ENCODE measurements around the gene PROZ. TPM values are rescaled to one million over a fixed set of nuclear protein-coding genes. Genes with fewer than 3 reads are reported as not detected.
"Not testable (repeated sequence)": the region's sequence is repeated elsewhere in the genome, so short reads cannot be mapped to it uniquely, and the experiment has no call there.

Gene PROZ
- total RNA-seq, 1 donor from 2014 or later = not detected

DNA sequence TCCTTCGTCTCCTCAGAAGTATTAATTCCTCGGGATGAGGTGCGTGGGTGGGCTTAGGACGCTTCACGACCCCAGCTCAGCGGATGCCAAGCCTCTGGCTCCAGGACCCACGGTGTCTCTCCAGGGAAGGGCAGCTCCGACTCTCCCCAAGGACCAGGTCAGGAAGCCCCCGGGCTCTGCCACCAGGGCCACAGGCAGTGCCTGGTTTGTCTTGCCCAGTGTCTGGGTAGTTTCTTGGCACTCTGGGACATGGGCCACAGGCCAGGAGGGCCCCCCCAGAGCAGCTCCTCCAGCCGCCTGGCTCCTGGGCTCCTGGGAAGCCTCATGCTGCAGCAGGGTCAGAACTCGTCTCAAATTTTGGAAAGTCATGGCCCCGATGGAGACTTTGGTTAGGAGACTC is 2.5 kb downstream of the PROZ start:
- Mint-ChIP-seq H3K36me3 (ENCODE audit: low read depth) (no peaks in the 10 kb centered on the region), H3K9me3 (ENCODE audit: low read depth) (no peaks in the 10 kb centered on the region)
- no peak for DNase-seq (ENCODE audit: low spot score)

GRCh38 chr13:113161433-113161832 is 3.0 kb downstream of the PROZ start:
- Mint-ChIP-seq H3K27ac (ENCODE audit: unreplicated experiment) (no peak overlapping the region), H3K9me3 (ENCODE audit: low read depth) (no peaks in the 10 kb centered on the region), H3K4me1 (ENCODE audit: low read depth) (peaks cover 16% of the 10 kb centered on the region), H3K36me3 (ENCODE audit: low read depth) (no peaks in the 10 kb centered on the region), H3K27me3 (ENCODE audit: low read depth) (peaks cover 8% of the 10 kb centered on the region), H3K4me3 (ENCODE audit: unreplicated experiment) (no peak overlapping the region)
- no peak for TF ChIP-seq CTCF (IDR thresholded peaks at IDR 0.05)
- DNase-seq (ENCODE audit: low spot score) = no peak

More for the DNA sequence above, 2.5 kb downstream of the PROZ start:
- Mint-ChIP-seq H3K27me3 (ENCODE audit: low read depth) (peaks cover 8% of the 10 kb centered on the region), H3K4me3 (ENCODE audit: unreplicated experiment) (no peak overlapping the region), H3K27ac (ENCODE audit: unreplicated experiment) (no peak overlapping the region), H3K4me1 (ENCODE audit: low read depth) (peaks cover 13% of the 10 kb centered on the region)
- no peak for TF ChIP-seq CTCF (IDR thresholded peaks at IDR 0.05)

DNA sequence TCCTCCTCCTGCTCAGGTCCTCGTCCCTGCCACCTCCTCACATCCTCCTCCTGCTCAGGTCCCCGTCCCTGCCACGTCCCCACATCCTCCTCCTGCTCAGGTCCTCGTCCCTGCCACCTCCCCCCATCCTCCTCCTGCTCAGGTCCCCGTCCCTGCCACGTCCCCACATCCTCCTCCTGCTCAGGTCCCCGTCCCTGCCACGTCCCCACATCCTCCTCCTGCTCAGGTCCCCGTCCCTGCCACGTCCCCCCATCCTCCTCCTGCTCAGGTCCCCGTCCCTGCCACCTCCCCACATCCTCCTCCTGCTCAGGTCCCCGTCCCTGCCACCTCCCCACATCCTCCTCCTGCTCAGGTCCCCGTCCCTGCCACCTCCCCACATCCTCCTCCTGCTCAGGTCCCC is 3.5 kb downstream of the PROZ start:
- H3K36me3 Mint-ChIP-seq (ENCODE audit: low read depth); H3K27ac Mint-ChIP-seq (ENCODE audit: unreplicated experiment); H3K27me3 Mint-ChIP-seq (ENCODE audit: low read depth); H3K9me3 Mint-ChIP-seq (ENCODE audit: low read depth); H3K4me3 Mint-ChIP-seq (ENCODE audit: unreplicated experiment); DNase-seq (ENCODE audit: low spot score): not testable (repeated sequence)
- peaks cover 16% of the 10 kb centered on the region for H3K4me1 Mint-ChIP-seq (ENCODE audit: low read depth)

DNA sequence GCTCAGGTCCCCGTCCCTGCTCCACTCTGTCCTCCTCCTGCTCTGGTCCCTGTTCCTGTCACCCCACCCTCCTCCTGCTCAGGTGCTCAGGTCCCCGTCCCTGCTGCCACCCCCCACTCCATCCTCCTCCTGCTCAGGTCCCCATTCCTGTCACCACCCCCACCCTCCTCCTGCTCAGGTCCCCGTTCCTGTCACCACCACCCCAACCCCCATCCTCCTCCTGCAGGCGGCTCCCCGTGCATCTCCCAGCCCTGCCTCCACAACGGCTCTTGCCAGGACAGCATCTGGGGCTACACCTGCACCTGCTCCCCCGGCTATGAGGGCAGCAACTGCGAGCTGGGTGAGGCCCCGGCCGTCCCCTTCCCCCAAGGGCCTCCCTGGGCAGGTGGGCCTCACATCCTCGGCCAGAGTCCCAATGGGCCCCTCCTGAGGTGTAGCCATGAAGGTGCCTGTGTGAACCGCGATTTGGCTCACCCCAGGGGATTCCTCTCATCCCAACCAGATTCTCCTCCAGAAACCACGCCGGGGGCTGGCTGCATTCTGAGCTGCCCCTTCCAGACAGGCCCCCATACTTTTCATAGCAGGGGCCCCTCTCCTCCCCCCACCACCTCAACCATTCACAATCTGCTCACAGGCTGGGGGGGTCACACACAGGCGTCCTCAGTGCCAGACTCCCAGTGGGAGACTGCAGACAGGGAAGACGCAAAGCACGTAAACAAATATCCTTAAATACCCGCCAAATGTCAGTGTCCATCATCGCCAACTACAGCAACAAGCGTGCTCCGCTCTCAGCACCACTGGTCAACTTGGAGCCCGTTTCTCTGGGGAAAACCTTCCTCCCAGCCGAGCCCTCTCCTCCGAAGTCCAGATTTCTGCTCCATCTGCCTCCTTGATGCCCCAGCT is 4.6 kb downstream of the PROZ start:
- H3K36me3 Mint-ChIP-seq (ENCODE audit: low read depth) = peaks cover 5% of the 10 kb centered on the region
- H3K27ac Mint-ChIP-seq (ENCODE audit: unreplicated experiment) = no peak overlapping the region
- peaks cover 14% of the 10 kb centered on the region for H3K4me1 Mint-ChIP-seq (ENCODE audit: low read depth)
- TF ChIP-seq CTCF (IDR thresholded peaks at IDR 0.05) = no peak
- peaks cover 8% of the 10 kb centered on the region for H3K27me3 Mint-ChIP-seq (ENCODE audit: low read depth)
- no peak for DNase-seq (ENCODE audit: low spot score)
- H3K9me3 Mint-ChIP-seq (ENCODE audit: low read depth) = peaks cover 4% of the 10 kb centered on the region
- no peak overlapping the region for H3K4me3 Mint-ChIP-seq (ENCODE audit: unreplicated experiment)

GRCh38 chr13:113164492-113164891 is 6.0 kb downstream of the PROZ start:
- H3K27me3 Mint-ChIP-seq (ENCODE audit: low read depth) = peaks cover 8% of the 10 kb centered on the region

More at GRCh38 chr13:113164492-113164891, 6.0 kb downstream of the PROZ start:
- no peak for DNase-seq (ENCODE audit: low spot score)
- H3K4me3 Mint-ChIP-seq (ENCODE audit: unreplicated experiment) = no peak overlapping the region
- H3K36me3 Mint-ChIP-seq (ENCODE audit: low read depth) = peaks cover 14% of the 10 kb centered on the region
- H3K4me1 Mint-ChIP-seq (ENCODE audit: low read depth) = peaks cover 14% of the 10 kb centered on the region
- no peak for TF ChIP-seq CTCF (IDR thresholded peaks at IDR 0.05)
- H3K9me3 Mint-ChIP-seq (ENCODE audit: low read depth) = peaks cover 7% of the 10 kb centered on the region
- no peak overlapping the region for H3K27ac Mint-ChIP-seq (ENCODE audit: unreplicated experiment)
